GM21619 (cell line): ENCODE measurements around the gene GADL1.

Source experiments
- ATAC-seq: cut with Tn5 transposase; IDR thresholded peaks from one replicate; pipeline ENCODE4 v1.9.1; 2021; ENCODE audit not compliant: unreplicated experiment

GADL1 gene

GRCh38 chr3:30878862-30879261 lies 15.6 kb downstream of the GADL1 start:
- ATAC-seq = no peak

- no peak for ATAC-seq
Measured at GRCh38 chr3:30875505-30875904, 19.0 kb downstream of the GADL1 start.

DNA sequence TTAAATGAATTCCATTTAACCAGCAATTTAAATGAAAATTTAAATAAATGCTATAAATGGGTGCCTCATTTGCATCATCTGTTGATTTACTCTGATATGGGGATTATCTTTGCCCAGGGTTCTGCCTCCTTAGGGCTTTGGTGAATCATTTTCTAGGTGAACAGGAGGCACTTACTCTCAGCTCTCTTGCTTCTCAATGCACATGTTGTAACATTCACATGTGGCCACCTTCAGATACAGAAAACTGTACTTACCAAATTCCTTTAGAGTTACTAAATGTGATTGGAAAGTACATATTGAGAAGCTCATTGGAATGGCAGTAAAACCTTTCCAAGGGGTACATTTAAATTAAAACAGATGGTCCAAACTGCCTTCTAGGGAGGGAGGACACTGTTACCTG lies 20.8 kb downstream of the GADL1 start:
- no peak for ATAC-seq

- ATAC-seq = no peak
Measured at GRCh38 chr3:30872879-30873278, 21.6 kb downstream of the GADL1 start.

- ATAC-seq = no peak
Measured at GRCh38 chr3:30871720-30872119, 22.7 kb downstream of the GADL1 start.

DNA sequence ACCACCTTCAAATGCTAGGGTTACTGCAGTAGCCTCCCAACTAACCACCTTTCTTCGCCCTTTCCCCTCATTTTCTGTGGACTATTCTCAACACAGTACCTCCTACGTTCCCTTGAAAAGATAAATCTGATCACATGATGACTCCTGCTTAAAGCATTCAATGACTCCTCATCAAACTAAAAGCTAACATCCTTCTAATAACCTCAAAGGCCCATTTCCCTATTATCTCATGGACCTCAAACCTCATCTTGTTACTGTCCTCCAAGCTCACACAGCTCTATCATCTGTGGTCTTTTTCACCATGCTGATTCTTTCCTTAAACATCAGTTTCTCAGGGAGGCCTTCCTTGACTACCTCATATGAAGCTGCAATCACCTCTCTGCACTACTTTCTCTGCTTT lies 29.6 kb downstream of the GADL1 start:
- ATAC-seq = no peak

DNA sequence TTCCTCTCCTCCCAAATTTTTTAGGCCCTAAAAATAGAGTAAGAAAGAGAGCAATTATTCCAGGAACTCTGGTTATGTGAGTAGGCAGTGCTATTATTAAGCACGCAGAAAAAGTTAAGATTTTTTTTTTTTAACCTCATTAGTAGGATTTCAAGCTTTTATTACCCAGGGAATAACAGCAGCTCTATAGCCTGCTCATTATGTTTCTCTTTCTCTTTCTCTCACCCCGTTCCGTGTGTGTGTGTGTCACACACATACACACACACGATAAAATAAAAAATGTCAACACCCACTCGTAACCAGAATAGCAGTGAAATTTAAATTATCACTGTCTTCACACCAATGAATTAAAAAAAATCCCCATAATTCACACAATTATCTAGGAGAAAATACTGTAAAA lies 30.3 kb downstream of the GADL1 start:
- ATAC-seq = no peak

GRCh38 chr3:30862004-30862403 lies 32.5 kb downstream of the GADL1 start:
- ATAC-seq = no peak

DNA sequence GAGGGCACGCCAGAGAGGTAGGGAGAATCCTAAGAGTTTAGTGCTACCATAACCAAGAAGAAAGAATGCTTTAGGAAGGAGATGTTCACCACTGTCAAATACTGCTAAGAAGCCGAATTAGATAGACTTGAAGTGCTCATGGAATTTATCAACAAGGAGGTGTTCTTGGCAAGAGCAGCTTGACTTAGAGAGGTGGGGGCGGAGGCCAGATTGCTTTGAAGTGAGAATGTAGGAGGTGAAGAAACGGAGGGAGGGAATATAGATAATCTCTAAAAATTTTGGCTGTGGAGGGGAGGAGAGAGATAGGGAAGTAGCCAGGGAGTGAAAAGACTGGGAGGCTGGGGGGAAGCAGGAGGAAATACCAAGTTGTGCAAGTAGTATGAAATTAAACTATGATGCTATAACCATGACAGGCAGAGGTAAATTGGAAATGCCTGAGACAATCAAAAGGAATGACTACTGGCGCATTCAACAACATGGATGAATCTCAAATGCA lies 35.5 kb downstream of the GADL1 start:
- no peak for ATAC-seq

DNA sequence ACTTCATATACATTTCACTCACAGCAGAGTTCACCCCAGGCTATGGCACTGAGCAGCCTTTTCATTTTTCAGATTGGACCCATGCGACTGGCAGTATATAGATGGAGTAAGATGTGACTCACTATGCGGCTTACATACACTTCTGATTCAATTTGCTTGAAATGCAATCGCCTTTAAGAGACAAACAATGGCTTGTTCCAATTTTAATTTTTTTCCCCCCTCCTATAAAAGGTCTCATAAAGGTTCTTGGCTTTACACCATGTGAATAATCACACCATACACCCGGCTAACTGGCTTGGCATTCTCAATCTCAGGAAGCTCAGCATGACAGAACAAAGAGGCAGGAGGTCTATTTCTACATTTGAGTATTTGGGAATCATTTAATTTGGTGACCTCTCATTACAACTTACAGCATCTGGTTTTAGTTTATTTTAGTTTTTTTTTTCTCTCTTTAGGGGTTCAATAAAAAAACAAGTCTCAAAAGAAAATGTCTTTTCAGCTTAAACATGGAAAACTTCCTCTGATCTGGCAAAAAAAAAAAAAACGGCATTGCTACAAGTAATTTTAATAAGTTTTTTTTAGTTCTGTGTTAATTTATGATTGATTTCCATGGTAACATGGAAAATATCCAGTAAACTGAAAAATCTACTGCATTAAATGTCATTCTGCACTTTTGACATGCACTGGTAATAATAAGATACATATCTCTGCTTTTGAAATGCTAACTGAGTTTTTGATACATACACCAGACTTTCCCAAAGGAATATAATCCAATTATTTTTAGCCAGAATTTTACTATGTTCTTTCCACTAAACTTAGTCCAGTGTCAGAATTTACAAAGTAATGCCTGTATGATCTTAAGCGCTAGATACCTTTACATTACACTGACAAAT lies 38.8 kb downstream of the GADL1 start:
- ATAC-seq = no peak

DNA sequence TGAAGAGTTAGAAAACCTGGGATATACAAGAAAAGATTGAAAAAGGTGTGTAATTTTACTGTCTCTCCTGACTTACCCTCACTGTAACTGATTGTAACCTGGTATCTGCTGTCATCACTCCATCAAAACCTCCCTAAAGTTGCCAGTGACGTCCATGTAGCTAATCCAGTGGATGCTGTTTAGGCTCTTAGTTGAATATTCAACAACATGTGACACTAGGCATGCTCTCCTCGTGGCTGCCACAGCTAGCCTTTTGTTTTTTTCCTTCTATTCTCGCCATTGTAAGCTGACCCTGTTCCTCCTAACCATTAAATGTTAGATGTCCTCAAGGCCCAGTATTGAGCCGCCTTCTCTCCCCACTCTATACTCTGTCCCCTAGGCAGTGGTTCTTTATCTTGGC lies 41.6 kb downstream of the GADL1 start:
- no peak for ATAC-seq

DNA sequence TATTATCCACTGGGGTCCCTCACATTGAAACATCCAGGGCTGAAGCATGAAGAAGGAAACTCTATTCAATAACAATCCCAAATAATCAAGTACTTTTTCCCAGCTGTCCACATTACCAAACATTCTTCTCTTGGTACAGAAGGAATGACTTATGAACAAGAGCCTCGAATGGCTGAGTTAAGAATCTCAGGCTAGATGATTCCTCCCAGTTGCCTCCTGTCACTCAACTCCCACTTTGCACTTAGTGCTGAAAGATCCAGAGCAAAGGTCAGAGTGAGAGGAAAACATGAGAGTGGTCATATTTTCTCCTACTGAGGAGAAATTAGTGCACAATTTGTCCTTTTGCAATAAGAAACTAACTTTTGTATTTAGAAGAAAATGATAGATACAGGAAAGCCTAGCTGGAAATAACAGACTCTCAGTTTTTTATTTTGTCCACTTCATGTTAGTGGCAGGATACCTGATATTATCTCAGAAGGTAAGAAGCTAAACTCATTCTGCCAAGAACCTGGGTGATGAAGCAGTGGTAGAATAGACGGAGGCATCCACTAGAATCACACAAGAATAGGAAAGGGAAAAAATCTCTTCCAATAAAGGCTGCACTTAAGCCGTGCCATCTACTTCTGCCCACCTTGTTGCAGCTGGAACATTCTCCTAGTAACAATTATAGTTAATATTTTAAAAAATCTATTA lies 46.2 kb downstream of the GADL1 start:
- no peak for ATAC-seq

DNA sequence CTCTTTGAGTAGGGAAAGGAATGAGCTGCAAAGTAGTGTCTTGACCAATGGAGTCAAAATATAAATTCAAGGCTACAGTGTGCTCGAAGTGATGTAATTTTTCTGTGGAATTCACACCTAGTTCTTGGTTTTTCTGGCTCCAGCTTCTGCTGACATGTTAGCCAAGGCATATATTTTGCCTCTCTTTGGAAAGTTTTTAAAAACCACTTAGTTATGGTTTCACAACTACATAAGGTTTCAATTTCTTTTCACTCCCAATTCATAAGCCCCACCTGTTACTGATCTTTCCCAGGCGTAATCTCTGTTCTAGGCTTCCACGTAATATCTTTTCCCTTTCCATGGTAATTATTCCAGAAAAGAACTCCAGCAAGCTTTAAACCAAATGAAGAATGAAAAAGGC lies 46.9 kb downstream of the GADL1 start:
- ATAC-seq = no peak

DNA sequence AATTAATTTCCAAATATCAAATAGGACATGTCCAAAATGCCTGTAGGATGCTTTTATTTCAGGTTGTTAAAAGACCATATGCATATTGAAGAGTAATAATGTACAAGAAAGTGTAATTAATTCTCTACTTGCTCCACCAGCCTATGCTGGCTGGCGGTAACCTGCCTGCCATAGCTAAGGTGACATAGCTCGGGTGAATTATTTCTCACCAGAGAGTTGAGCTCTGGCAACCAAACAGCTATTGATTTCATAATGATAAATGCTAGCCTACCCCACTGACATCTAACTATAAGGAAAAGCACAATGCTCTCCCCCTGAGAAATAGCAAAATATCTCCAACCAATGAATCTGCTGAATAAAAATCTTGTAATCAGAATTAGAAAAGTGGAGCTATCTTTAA lies 48.9 kb downstream of the GADL1 start:
- no peak for ATAC-seq

DNA sequence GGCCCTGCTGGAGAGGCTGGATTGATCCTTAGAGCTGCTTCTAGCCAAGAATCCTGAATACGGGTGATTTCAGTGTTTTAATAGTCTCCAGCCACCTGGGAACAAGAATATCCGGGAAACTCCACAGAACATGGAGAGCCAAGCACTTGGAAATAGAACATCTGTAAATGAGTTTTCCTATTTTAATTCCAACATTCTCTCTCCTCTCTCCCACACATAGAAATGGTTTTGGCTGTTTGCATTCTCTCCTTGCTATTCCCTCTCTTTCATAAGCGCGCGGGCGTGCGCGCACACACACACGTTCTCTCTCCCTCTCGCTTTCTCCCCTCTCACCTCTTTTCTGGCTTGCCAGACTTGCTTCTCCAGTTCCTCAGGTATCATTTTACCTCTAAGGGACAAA lies 50.6 kb downstream of the GADL1 start:
- no peak for ATAC-seq

GRCh38 chr3:30836141-30836540 lies 58.3 kb downstream of the GADL1 start:
- ATAC-seq = no peak

DNA sequence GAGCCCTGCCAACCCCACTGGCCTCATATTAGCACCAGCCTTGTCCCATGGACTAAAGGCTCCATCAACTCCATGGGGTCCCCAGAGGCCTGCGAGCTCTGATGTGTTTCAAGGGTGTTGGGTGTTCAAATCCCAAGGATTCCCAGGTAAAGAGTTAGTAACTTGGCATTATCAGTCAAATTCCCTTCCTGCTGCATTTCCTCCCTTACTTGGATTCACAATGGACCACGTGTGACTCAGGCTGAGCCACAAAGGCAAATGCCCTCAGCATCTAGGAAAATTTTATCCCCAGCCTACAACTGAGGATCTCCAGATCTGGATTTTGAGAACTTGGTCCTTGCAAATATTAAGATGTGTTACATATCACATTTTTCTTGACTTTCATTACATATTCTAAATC lies 58.8 kb downstream of the GADL1 start:
- ATAC-seq = no peak

GRCh38 chr3:30832961-30833575 lies 61.4 kb downstream of the GADL1 start:
- ATAC-seq = no peak

GRCh38 chr3:30827080-30827479 lies 67.4 kb downstream of the GADL1 start:
- no peak for ATAC-seq

DNA sequence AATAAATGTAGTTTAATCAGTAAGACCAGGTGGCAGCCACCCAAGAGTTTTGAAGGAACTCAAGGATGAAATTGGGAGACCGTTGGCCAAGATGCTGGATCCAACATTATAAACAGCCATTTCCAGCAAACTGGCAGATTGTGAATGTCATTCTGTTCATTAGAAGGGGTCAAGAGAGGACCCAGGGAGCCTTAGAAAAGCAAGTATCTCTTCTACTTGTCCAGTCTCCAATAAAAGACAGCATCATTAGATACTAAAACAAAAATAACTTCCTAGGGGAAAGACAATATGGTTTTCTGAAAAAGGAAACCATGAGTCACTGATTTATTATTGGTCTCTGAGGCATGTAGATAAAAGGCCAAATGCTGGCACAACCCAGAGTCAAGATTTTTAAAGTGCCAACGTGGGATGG lies 67.9 kb downstream of the GADL1 start:
- no peak for ATAC-seq

- ATAC-seq = no peak
Measured at GRCh38 chr3:30819067-30819798, 75.2 kb downstream of the GADL1 start.
